GM19468 (cell line): ENCODE results near the gene GLI3.

Experiments
- ATAC-seq: cut with Tn5 transposase; IDR thresholded peaks from one replicate; pipeline ENCODE4 v1.9.1; 2021; ENCODE audit warnings: mild to moderate bottlenecking, moderate library complexity, moderate number of reproducible peaks; ENCODE audit not compliant: unreplicated experiment; ENCODE audit errors: extremely low read depth

Gene GLI3

GRCh38 chr7:41956705-41957104 lies 280.3 kb downstream of the GLI3 start:
- ATAC-seq, result no peak

- no peak for ATAC-seq
Observed at GRCh38 chr7:41955893-41956675, 280.9 kb downstream of the GLI3 start.

DNA sequence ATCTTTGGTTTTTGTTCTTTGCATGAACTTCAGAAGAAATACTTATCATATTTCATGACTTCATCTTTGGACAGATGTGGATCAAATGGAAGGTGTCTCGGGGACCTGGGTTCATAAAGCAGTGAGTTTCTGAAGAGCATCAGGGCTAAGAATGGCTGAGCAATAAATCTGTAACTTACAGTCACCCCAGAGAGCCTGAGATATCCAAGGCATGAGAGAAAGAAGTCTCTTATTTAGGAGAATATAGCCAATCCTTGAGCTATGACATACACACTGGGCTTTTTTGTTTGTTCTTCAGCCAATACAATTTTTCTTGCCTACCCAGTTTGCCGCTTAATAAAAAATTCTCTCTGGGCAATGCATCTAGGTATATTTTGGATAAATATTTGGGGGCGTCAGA lies 281.6 kb downstream of the GLI3 start:
- ATAC-seq, result no peak

GRCh38 chr7:41954976-41955375 lies 282.0 kb downstream of the GLI3 start:
- no peak for ATAC-seq

DNA sequence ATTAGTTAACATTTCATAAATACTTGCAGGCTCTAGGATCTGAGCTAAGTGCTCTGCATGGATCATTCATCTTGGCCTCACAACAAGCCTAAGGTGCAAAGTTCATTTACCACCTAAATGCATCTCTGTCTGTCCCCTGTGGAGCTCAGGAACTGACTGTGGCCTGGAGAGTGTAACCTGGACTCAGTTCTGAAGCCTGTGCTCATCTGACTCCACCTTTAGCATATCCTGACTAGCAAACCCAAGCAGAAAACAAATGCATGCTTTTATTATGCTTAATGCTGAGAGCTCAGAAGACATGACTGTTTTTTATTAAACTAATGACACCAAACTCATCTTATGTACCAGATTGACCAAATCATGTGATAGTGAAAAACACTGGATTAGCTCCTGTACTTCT lies 288.5 kb downstream of the GLI3 start:
- ATAC-seq, result no peak

DNA sequence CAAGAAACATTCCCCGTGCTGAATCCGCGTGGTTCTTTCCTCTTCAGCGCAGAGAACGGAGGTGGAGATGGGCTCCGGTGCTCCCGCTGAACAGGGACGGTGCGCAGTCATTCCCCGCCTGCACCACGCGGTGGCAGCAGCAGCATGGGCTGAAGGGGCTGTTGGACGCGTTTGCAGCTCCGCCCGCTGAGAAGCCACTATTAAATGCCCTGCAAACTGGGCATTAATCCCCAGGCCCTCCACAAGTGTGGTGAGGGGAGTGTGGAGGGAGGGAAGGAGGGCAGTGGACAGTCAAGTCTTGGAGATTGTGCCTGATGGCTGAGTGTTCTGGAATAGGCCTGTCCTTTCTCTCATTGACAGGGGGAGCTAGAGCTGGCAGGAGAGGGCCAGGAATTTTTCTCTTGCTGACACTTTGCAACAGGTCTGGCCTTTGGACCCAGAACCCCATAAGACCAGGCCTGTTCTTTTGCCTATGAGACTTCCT lies 293.9 kb downstream of the GLI3 start:
- peak; percentile 95 for ATAC-seq

DNA sequence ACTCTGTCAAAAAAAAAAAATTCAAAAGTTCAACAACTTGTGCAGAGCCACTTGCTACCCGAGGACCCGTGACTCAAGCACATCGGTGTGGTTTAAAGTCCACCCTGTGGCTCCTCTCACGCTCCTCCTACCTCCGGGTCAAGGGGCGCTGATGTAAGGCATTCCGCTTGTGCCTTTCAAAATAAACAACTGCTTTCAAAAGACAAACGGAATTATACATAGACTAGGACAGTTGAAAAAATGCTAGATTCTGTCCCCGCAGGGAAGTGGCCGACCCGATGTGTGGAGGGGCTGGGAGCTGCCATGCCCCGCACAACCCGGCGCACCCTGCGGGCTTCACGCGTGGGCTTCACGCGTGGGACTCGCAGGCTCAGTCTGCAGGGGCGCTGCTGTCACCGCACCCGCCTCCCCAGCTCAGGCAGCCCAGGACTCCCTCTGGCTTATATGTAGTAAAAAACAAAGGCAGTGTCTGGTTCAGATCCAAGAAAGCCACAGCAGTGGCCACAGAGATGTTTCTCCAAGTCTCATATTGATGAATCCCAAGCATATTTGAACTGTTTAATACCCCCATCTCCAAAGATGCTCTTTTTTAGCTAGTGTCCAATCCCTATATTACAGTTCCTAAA lies 294.4 kb downstream of the GLI3 start:
- ATAC-seq, result no peak

DNA sequence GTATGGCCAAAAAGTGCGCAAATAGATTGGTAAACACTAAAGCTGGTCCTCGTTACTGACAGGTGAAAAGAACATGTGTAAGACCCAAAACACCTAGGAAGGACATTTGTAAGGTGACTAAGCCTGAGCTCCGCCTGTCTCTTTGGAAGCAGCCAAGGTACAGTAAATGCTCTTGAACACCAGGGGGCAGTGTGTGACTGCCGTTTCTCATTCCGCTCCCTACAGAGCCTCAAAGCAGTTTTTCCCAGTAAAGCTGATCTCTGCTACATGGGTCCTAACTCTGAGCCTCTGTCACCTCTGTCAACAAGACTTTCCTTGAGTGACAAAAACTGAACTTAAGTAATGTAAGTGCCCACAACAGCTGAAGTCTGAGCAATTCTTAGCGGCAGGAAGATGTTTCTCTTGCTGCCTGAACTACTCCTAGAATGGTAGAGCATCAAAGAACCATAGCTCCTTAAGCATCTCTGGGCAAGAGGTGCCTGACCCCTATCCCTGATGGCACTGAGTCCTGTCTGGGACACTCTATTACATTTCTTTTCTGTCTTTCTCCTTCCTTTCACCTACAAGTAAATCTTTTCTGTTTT lies 296.2 kb downstream of the GLI3 start:
- ATAC-seq, result peak; percentile 66

GRCh38 chr7:41938371-41938770 lies 298.6 kb downstream of the GLI3 start:
- no peak for ATAC-seq

DNA sequence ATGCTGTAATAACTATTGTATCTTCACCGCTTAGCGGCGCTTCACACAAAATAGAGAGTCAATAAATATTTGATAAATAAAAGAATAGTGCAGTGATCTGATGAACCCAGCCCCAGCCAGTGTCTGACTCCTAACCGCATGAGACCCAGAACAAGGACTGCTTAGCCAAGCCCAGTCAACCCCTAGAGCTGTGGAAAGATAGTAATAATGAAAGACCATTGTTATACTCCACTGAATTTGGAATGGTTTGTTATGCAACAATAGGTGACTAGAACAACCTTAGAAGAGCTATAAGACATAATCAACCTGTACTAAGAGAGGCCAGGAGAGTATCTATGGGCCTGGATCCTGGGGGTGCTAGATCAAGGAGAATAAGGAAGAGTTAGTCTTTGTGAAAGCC lies 303.6 kb downstream of the GLI3 start:
- no peak for ATAC-seq

- no peak for ATAC-seq
Observed at GRCh38 chr7:41931263-41931646, 305.8 kb downstream of the GLI3 start.

GRCh38 chr7:41930538-41931262 lies 306.3 kb downstream of the GLI3 start:
- no peak for ATAC-seq

- ATAC-seq, result no peak
Observed at GRCh38 chr7:41928781-41929180, 308.2 kb downstream of the GLI3 start.

- ATAC-seq, result no peak
Observed at GRCh38 chr7:41928166-41928565, 308.8 kb downstream of the GLI3 start.

DNA sequence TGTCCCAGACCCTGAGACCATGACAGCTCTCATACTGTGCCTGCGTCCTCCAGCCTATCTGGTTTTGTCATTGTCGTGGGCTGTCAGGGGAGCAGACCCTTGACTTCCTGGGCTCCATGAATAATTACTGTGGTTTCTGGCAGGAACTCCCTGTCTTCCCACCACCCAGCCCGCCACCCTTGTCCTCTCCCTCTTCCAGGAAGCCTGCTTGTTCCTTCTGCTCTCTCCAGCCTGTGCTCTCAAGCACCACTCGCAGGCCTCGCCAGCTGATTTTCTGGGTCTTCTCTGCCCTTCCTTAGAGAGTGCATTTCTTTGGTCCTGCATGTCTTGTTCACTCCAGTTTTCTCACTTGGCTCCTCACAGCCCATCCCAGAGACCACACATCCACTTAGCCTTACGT lies 309.6 kb downstream of the GLI3 start:
- ATAC-seq, result no peak

GRCh38 chr7:41925946-41926345 lies 311.1 kb downstream of the GLI3 start:
- no peak for ATAC-seq

- ATAC-seq, result no peak
Observed at GRCh38 chr7:41924796-41925195, 312.2 kb downstream of the GLI3 start.

DNA sequence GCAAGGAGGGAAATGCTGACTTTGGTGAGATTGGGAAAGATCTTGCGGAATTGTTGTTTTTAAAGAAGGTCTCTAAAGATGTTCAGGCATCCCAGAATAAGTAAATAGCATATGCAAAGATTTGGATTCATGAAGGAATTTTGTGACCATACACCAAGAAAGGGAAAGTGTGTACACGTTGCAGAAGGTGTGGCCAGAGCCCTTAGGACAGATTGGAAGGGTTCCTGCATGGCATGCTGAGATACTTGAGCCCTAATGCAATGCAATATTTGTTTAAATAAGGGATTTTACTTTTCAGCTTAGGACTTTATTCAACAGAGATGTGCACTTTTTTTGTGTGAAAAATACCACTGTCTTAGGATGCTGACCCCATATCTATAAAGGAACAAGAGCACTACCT lies 314.6 kb downstream of the GLI3 start:
- no peak for ATAC-seq

GRCh38 chr7:41921453-41921981 lies 315.5 kb downstream of the GLI3 start:
- no peak for ATAC-seq

GRCh38 chr7:41918597-41918996 lies 318.4 kb downstream of the GLI3 start:
- no peak for ATAC-seq
